DOHH2 (cell line): ENCODE measurements around the gene GNAO1.

Experiments used
- H3F3A ChIP-seq: fragments of 200-600 bp; sonication (generic), shearing (Covaris generic); 2 replicates; pipeline ENCODE4 v1.6.0; 2016; ENCODE audit warnings: antibody characterized with exemption, mild to moderate bottlenecking; ENCODE audit not compliant: control insufficient read depth, insufficient read depth
- H3K27ac ChIP-seq: fragments of 200-600 bp; sonication (generic); 2 replicates; pipeline ENCODE4 v1.5.1; 2014; ENCODE audit warnings: low read depth, mild to moderate bottlenecking, low read length, moderate library complexity
- H3K27me3 ChIP-seq: fragments of 200-600 bp; sonication (generic); 2 replicates; pipeline ENCODE4 v1.6.1; 2014; ENCODE audit warnings: mild to moderate bottlenecking, low read length, mixed read lengths; ENCODE audit not compliant: control insufficient read depth
- H3K36me3 ChIP-seq: fragments of 200-600 bp; sonication (generic); 2 replicates; pipeline ENCODE4 v1.6.1; 2014; ENCODE audit warnings: mild to moderate bottlenecking, low read length, moderate library complexity, mixed read lengths; ENCODE audit not compliant: control insufficient read depth
- H3K4me1 ChIP-seq: fragments of 200-600 bp; sonication (generic); 2 replicates; pipeline ENCODE4 v1.6.1; 2014; ENCODE audit warnings: mild to moderate bottlenecking, low read length, mixed read lengths; ENCODE audit not compliant: control insufficient read depth
- H3K4me2 ChIP-seq: fragments of 200-600 bp; sonication (generic); 2 replicates; pipeline ENCODE4 v1.6.0; 2014; ENCODE audit warnings: mild to moderate bottlenecking, low read length, moderate library complexity
- H3K4me3 ChIP-seq: fragments of 200-600 bp; sonication (generic); 2 replicates; pipeline ENCODE4 v1.5.1; 2014; ENCODE audit warnings: mild to moderate bottlenecking, low read length, mixed read lengths
- H3K79me2 ChIP-seq: fragments of 200-600 bp; sonication (generic); 2 replicates; pipeline ENCODE4 v1.6.1; 2014; ENCODE audit warnings: mild to moderate bottlenecking, low read length, mixed read lengths; ENCODE audit not compliant: control insufficient read depth
- H3K9me2 ChIP-seq: fragments of 200-600 bp; sonication (generic); replicated peaks from 2 replicates; pipeline ENCODE4 v1.6.1; 2014; ENCODE audit warnings: mild to moderate bottlenecking, low read length, mixed read lengths; ENCODE audit not compliant: control insufficient read depth
- H3K9me3 ChIP-seq: fragments of 200-600 bp; sonication (generic); 2 replicates; pipeline ENCODE4 v1.6.1; 2014; ENCODE audit warnings: antibody characterized with exemption, low read length, mixed read lengths; ENCODE audit not compliant: control insufficient read depth, insufficient read depth
- H4K20me1 ChIP-seq: fragments of 200-600 bp; sonication (generic); 2 replicates; pipeline ENCODE4 v1.6.0; 2014; ENCODE audit warnings: low read depth, mild to moderate bottlenecking, antibody characterized with exemption, low read length, moderate library complexity; ENCODE audit not compliant: control insufficient read depth, insufficient read depth
- CTCF ChIP-seq: fragments of 200-600 bp; sonication (generic); IDR thresholded peaks from one replicate; pipeline ENCODE4 v1.5.1; 2014; ENCODE audit warnings: antibody characterized with exemption, mild to moderate bottlenecking, low read depth, low read length; ENCODE audit not compliant: poor library complexity, severe bottlenecking
- EZH2phosphoT487 ChIP-seq: fragments of 200-600 bp; sonication (generic); IDR thresholded peaks from 2 replicates; pipeline ENCODE4 v1.6.1; 2017; ENCODE audit warnings: borderline replicate concordance, mild to moderate bottlenecking, antibody characterized with exemption, low read length, moderate library complexity, mixed read lengths

Gene GNAO1

GRCh38 chr16:56363181-56363716, 172.0 kb downstream of the GNAO1 start:
- H3K27me3 ChIP-seq: no peaks in the 10 kb centered on the region
- no peaks in the 10 kb centered on the region for H3K9me3 ChIP-seq
- no peaks in the 10 kb centered on the region for H3K79me2 ChIP-seq
- no peaks in the 10 kb centered on the region for H3K9me2 ChIP-seq
- no peak overlapping the region for H3K27ac ChIP-seq
- H3K4me2 ChIP-seq: no peak overlapping the region
- H3K4me3 ChIP-seq: no peak overlapping the region
- peaks cover 15% of the 10 kb centered on the region for H3F3A ChIP-seq
- no peak for TF ChIP-seq CTCF
- 0 out of 2 replicates have a peak, but pooled peaks cover 4% of the 10 kb centered on the region for H4K20me1 ChIP-seq
- peaks cover 67% of the 10 kb centered on the region for H3K36me3 ChIP-seq
- peaks cover 3% of the 10 kb centered on the region for H3K4me1 ChIP-seq

DNA sequence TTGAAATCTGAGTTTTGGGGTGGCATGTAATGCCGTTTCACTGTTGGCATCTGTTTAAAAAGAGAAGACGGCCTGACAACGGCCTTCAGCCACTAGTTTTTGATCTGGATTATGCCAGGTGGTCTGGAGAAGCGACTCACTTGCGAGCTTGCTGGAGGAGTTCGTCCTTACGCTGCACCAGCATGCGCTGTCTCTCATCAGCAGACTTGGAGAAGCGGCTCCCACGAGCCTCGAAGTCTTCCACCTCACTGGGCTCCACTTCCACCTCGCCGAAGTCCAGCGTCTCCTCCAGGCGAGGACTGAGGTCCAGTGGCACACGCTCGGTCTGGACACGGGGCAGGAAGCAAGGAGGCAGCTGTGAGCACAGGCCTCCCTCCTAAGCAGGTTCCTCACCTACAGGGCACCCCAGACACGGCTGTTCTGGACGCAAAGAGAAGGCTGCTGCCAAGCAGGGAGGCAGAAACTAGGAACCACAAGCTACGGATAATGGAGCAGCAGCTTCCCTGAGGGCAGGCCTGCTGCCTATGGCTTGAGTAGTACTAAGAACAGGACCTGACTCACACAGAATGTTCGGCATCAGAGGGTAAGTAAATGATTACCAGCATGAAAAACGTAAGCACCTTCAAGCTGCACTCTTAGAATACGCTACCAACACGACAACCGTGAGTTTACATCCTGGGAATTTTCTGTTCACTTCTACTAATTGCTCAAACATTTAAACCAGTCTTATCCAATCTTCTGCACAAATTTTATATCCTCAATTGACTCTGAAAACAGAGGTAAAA, 172.7 kb downstream of the GNAO1 start:
- Histone ChIP-seq H3K9me3 (no peaks in the 10 kb centered on the region), H3K4me2 (no peak overlapping the region), H3K36me3 (peaks cover 74% of the 10 kb centered on the region)

GRCh38 chr16:56364865-56365264, 173.6 kb downstream of the GNAO1 start:
- no peaks in the 10 kb centered on the region for H3K9me2 ChIP-seq
- 0 out of 2 replicates have a peak, but pooled peaks cover 10% of the 10 kb centered on the region for H4K20me1 ChIP-seq
- H3K4me2 ChIP-seq: no peak overlapping the region
- no peaks in the 10 kb centered on the region for H3K4me1 ChIP-seq
- no peak overlapping the region for H3K4me3 ChIP-seq
- no peaks in the 10 kb centered on the region for H3K27me3 ChIP-seq
- H3K79me2 ChIP-seq: no peaks in the 10 kb centered on the region
- H3F3A ChIP-seq: peaks cover 7% of the 10 kb centered on the region
- TF ChIP-seq CTCF (no peak), EZH2phosphoT487 (no peak)
- H3K36me3 ChIP-seq: peaks cover 83% of the 10 kb centered on the region
- no peak overlapping the region for H3K27ac ChIP-seq
- no peaks in the 10 kb centered on the region for H3K9me3 ChIP-seq

More for the DNA sequence above, 172.7 kb downstream of the GNAO1 start:
- Histone ChIP-seq H3K79me2 (no peaks in the 10 kb centered on the region), H3K27me3 (no peaks in the 10 kb centered on the region), H3K4me3 (no peak overlapping the region), H3F3A (peaks cover 9% of the 10 kb centered on the region), H4K20me1 (0 out of 2 replicates have a peak, but pooled peaks cover 6% of the 10 kb centered on the region), H3K27ac (no peak overlapping the region), H3K4me1 (no peaks in the 10 kb centered on the region), H3K9me2 (no peaks in the 10 kb centered on the region)
- TF ChIP-seq CTCF (no peak), EZH2phosphoT487 (no peak)
